Testis (tissue), 2 donors: Measurements from ENCODE around the gene NAP1L1.

Experiments
- CTCF ChIP-seq, 3 experiments: fragments of 450-650 bp in 2 of 3; fragments of 200-600 bp in 1 of 3; sonication (generic) in 1 of 3; IDR thresholded peaks; one replicate each; pipeline ENCODE4 v1.5.1; 2016 to 2019; ENCODE audit warnings: antibody characterized with exemption in 3 of 3, mild to moderate bottlenecking in 2 of 3, moderate library complexity in 1 of 3
- POLR2A ChIP-seq: fragments of 450-650 bp; IDR thresholded peaks from one replicate; pipeline ENCODE4 v1.6.1; 2017; ENCODE audit warnings: antibody characterized with exemption, mild to moderate bottlenecking, moderate library complexity

GRCh38 chr12:76049575-76050251, 34.8 kb downstream of the NAP1L1 start:
- TF ChIP-seq CTCF (IDR thresholded peaks at IDR 0.05) (no peak), POLR2A (no peak)
